Stimulated activated CD4-positive, alpha-beta T cell treated with anti-CD3 and anti-CD28 coated beads, TNF-alpha, amount 100 ng/mL, for 24 hours (primary cell): ENCODE results near the gene CLDN9.

Experiments used
- DNase-seq, 3 experiments: peaks; one replicate each; pipeline ENCODE4 v3.0.0-alpha.2; 2020; ENCODE audit warnings: low read depth in 3 of 3

Gene CLDN9

GRCh38 chr16:3017794-3018506 is 5.2 kb downstream of the CLDN9 start, which contains the start of gene CLDN6:
Gene CLDN6, minus strand, starts transcription at chr16:3018183. Its CDS starts 2,162 bp downstream, at chr16:3016021.
- DNase-seq = peak in 1 of 3 experiments; percentile 37

GRCh38 chr16:3019594-3020246 is 7.0 kb downstream of the CLDN9 start:
- DNase-seq = no peak

- DNase-seq = peak in 1 of 3 experiments; percentile 71
Measured at GRCh38 chr16:3020247-3020603, 7.5 kb downstream of the CLDN9 start, which contains the start of gene TNFRSF12A. Gene TNFRSF12A, plus strand, starts transcription at chr16:3020368. Its CDS starts 30 bp downstream, at chr16:3020398.

- DNase-seq = peak in 1 of 3 experiments; percentile 50
Measured at GRCh38 chr16:3020604-3021448, 8.1 kb downstream of the CLDN9 start.

GRCh38 chr16:3021449-3022207 is 8.9 kb downstream of the CLDN9 start:
- DNase-seq = peak; percentile 65 to 92 (median 79)

- peak; percentile 80 to 92 (median 81) for DNase-seq
Measured at GRCh38 chr16:3022208-3022683, 9.5 kb downstream of the CLDN9 start.

GRCh38 chr16:3022684-3023414 is 10.1 kb downstream of the CLDN9 start:
- DNase-seq = peak in 1 of 3 experiments; percentile 14

- peak in 1 of 3 experiments; percentile 14 for DNase-seq
Measured at GRCh38 chr16:3023415-3023668, 10.6 kb downstream of the CLDN9 start.

- DNase-seq = peak; percentile 90 to 97 (median 94)
Measured at GRCh38 chr16:3023669-3024478, 11.2 kb downstream of the CLDN9 start, which contains the start of the genes HCFC1R1 and THOC6. Gene HCFC1R1, minus strand, starts transcription at chr16:3023942. Its CDS starts 1 bp downstream, at chr16:3023941. Gene THOC6, plus strand, starts transcription at chr16:3024035. Its CDS starts 292 bp downstream, at chr16:3024327.

- DNase-seq = no peak
Measured at GRCh38 chr16:3025032-3026002, 12.6 kb downstream of the CLDN9 start.

- no peak for DNase-seq
Measured at GRCh38 chr16:3026003-3026378, 13.3 kb downstream of the CLDN9 start.

- DNase-seq = no peak
Measured at GRCh38 chr16:3026609-3027488, 14.1 kb downstream of the CLDN9 start.

- DNase-seq = no peak
Measured at GRCh38 chr16:3027489-3027795, 14.7 kb downstream of the CLDN9 start.

GRCh38 chr16:3027983-3028715 is 15.4 kb downstream of the CLDN9 start:
- DNase-seq = peak; percentile 76 to 89 (median 80)

- no peak for DNase-seq
Measured at GRCh38 chr16:3028716-3029319, 16.1 kb downstream of the CLDN9 start.

GRCh38 chr16:3029491-3030221 is 16.9 kb downstream of the CLDN9 start:
- peak in 1 of 3 experiments; percentile 59 for DNase-seq
